H1 (cell line): ENCODE results near the gene KPNA1. TPM values are rescaled to one million over a fixed set of nuclear protein-coding genes. Genes with fewer than 3 reads are reported as not detected.

Experiments
- CTCF ChIA-PET: fragments of 300-600 bp; sonication (Branson Sonifier 250); formaldehyde crosslinking; loops from one replicate; lab custom pipeline; 2021; ENCODE audit not compliant: partially characterized antibody; lab: Charles Lee
- POLR2A ChIA-PET: fragments of 300-600 bp; sonication (Branson Sonifier 250); formaldehyde crosslinking; loops from one replicate; lab custom pipeline; 2021; ENCODE audit warnings: inconsistent platforms; ENCODE audit not compliant: partially characterized antibody; lab: Charles Lee
- DNase-seq, 2 experiments: peaks; one replicate each; pipeline versions ENCODE4 v3.0.0 to v3.0.0-alpha.2; 2010 to 2022; ENCODE audit warnings: low spot score in 2 of 2, low read depth in 1 of 2, mixed read lengths in 1 of 2
- FAIRE-seq: peaks from 2 replicates; lab custom pipeline; 2011; peaks lifted over from hg19 to GRCh38; lab: Jason Lieb, UNC
- H2AFZ ChIP-seq: 2 replicates; pipeline ENCODE4 v1.8.1; 2012; ENCODE audit warnings: low read length, inconsistent platforms
- H2AK5ac ChIP-seq: 2 replicates; pipeline ENCODE4 v1.6.1; 2013; ENCODE audit warnings: low read depth, low read length
- H2BK120ac ChIP-seq: replicated peaks from 2 replicates; pipeline ENCODE3; 2013; ENCODE audit warnings: low read depth, low read length, inconsistent platforms
- H2BK12ac ChIP-seq: 2 replicates; pipeline ENCODE4 v1.6.1; 2013; ENCODE audit warnings: low read depth, low read length
- H2BK15ac ChIP-seq: 2 replicates; pipeline ENCODE4 v1.6.1; 2013; ENCODE audit warnings: low read length
- H2BK20ac ChIP-seq: 2 replicates; pipeline ENCODE4 v1.6.1; 2013; ENCODE audit warnings: low read length
- H2BK5ac ChIP-seq: 2 replicates; pipeline ENCODE4 v1.6.1; 2013; ENCODE audit warnings: low read depth, low read length
- H3K14ac ChIP-seq: 2 replicates; pipeline ENCODE4 v1.6.1; 2013; ENCODE audit warnings: inconsistent platforms; ENCODE audit not compliant: insufficient read length
- H3K18ac ChIP-seq: 2 replicates; pipeline ENCODE4 v1.6.1; 2013; ENCODE audit warnings: low read length; ENCODE audit errors: extremely low read depth
- H3K23ac ChIP-seq: 2 replicates; pipeline ENCODE4 v1.6.1; 2013; ENCODE audit warnings: inconsistent platforms; ENCODE audit not compliant: insufficient read length
- H3K23me2 ChIP-seq: 2 replicates; pipeline ENCODE4 v1.6.1; 2013; ENCODE audit warnings: low read depth, low read length
- H3K27ac ChIP-seq: 2 replicates; pipeline ENCODE4 v1.6.1; 2011; ENCODE audit warnings: low read depth, low read length, inconsistent platforms
- H3K27me3 ChIP-seq, 4 experiments: replicated peaks in 1 of 4; 1 replicate in 1 of 4; 2 replicates in 3 of 4; pipeline versions ENCODE4 v1.6.1 to v1.8.1; 2011 to 2013; ENCODE audit warnings: low read length in 3 of 4, mild to moderate bottlenecking in 3 of 4, inconsistent platforms in 2 of 4, mixed read lengths in 2 of 4, moderate library complexity in 1 of 4; ENCODE audit not compliant: control insufficient read depth in 3 of 4, insufficient read depth in 3 of 4; ENCODE audit errors: extremely low read depth in 1 of 4
- H3K36me3 ChIP-seq, 4 experiments: 2 replicates each; pipeline versions ENCODE4 v1.6.1 to v1.8.1; 2011 to 2013; ENCODE audit warnings: mild to moderate bottlenecking in 4 of 4, low read length in 3 of 4, moderate library complexity in 2 of 4, control low read depth in 1 of 4, inconsistent platforms in 1 of 4; ENCODE audit not compliant: insufficient read depth in 4 of 4, control insufficient read depth in 2 of 4
- H3K4ac ChIP-seq: replicated peaks from 2 replicates; pipeline ENCODE3; 2013; ENCODE audit warnings: low read length, low read depth, mixed read lengths, inconsistent platforms; ENCODE audit not compliant: insufficient read length
- H3K4me1 ChIP-seq, 4 experiments: replicated peaks in 1 of 4; 1 replicate in 1 of 4; 2 replicates in 3 of 4; pipeline versions ENCODE4 v1.6.1 to v1.8.1; 2011 to 2013; ENCODE audit warnings: low read length in 3 of 4, inconsistent platforms in 2 of 4, mixed read lengths in 1 of 4; ENCODE audit not compliant: insufficient read depth in 4 of 4, control insufficient read depth in 3 of 4
- H3K4me2 ChIP-seq, 2 experiments: 2 replicates each; pipeline versions ENCODE4 v1.6.1 to v1.8.1; 2011 to 2013; ENCODE audit warnings: low read depth in 2 of 2, low read length in 2 of 2, control low read depth in 1 of 2, inconsistent platforms in 1 of 2, mild to moderate bottlenecking in 1 of 2; ENCODE audit not compliant: insufficient read depth in 1 of 2
- H3K4me3 ChIP-seq, 4 experiments: fragments of 200-600, 300-600 bp in 1 of 4; sonication (generic), shearing (Covaris generic), sonication (Bioruptor Twin) in 1 of 4; 2 replicates each; pipeline versions ENCODE4 v1.5.1 to v1.8.1; 2011 to 2016; ENCODE audit warnings: low read length in 4 of 4, low read depth in 3 of 4, control low read depth in 2 of 4, inconsistent platforms in 2 of 4, mild to moderate bottlenecking in 2 of 4, mixed read lengths in 1 of 4, moderate library complexity in 1 of 4; ENCODE audit not compliant: insufficient read depth in 2 of 4; ENCODE audit errors: extremely low read depth in 1 of 4
- H3K56ac ChIP-seq: replicated peaks from 2 replicates; pipeline ENCODE3; 2013; ENCODE audit warnings: low read depth, mild to moderate bottlenecking, mixed read lengths, low read length, inconsistent platforms; ENCODE audit not compliant: insufficient read length
- H3K79me1 ChIP-seq: 2 replicates; pipeline ENCODE4 v1.6.1; 2013; ENCODE audit warnings: low read depth, low read length, control low read depth
- H3K79me2 ChIP-seq, 2 experiments: 2 replicates each; pipeline versions ENCODE4 v1.6.1 to v1.8.1; 2012 to 2013; ENCODE audit warnings: low read length in 2 of 2, mild to moderate bottlenecking in 2 of 2, inconsistent platforms in 1 of 2; ENCODE audit not compliant: insufficient read depth in 2 of 2, control insufficient read depth in 1 of 2
- H3K9ac ChIP-seq, 4 experiments: replicated peaks in 1 of 4; 1 replicate in 1 of 4; 2 replicates in 3 of 4; pipeline versions ENCODE4 v1.6.1 to v1.8.1; 2011 to 2013; ENCODE audit warnings: low read depth in 3 of 4, low read length in 3 of 4, control low read depth in 2 of 4, mild to moderate bottlenecking in 2 of 4, moderate library complexity in 2 of 4, inconsistent platforms in 1 of 4; ENCODE audit errors: extremely low read depth in 1 of 4
- H3K9me3 ChIP-seq, 2 experiments: 2 replicates each; pipeline versions ENCODE4 v1.6.1 to v1.8.1; 2012 to 2013; ENCODE audit warnings: mild to moderate bottlenecking in 2 of 2, moderate library complexity in 2 of 2, control low read depth in 1 of 2, inconsistent platforms in 1 of 2, low read depth in 1 of 2, low read length in 1 of 2, mixed read lengths in 1 of 2; ENCODE audit not compliant: insufficient read depth in 2 of 2
- H4K20me1 ChIP-seq, 2 experiments: replicated peaks in 1 of 2; 2 replicates each; pipeline versions ENCODE3 to v1.8.1; 2011 to 2013; ENCODE audit warnings: inconsistent platforms in 2 of 2, low read length in 2 of 2, mild to moderate bottlenecking in 1 of 2; ENCODE audit not compliant: insufficient read depth in 2 of 2, control insufficient read depth in 1 of 2
- H4K5ac ChIP-seq: 2 replicates; pipeline ENCODE4 v1.6.1; 2013; ENCODE audit warnings: low read length, low read depth, mixed read lengths, inconsistent platforms; ENCODE audit not compliant: insufficient read length
- H4K8ac ChIP-seq: 2 replicates; pipeline ENCODE4 v1.8.0; 2013; ENCODE audit warnings: mild to moderate bottlenecking, moderate library complexity, low read length, inconsistent platforms; ENCODE audit not compliant: insufficient read depth; ENCODE audit errors: extremely low read depth
- H4K91ac ChIP-seq: replicated peaks from 2 replicates; pipeline ENCODE3; 2013; ENCODE audit warnings: low read length, mixed read lengths, inconsistent platforms; ENCODE audit not compliant: insufficient read length
- HDAC6 ChIP-seq: IDR thresholded peaks from one replicate; pipeline ENCODE4 v1.7.1; 2012; ENCODE audit warnings: low read depth, mild to moderate bottlenecking, inconsistent platforms, low read length, moderate library complexity
- KDM1A ChIP-seq: fragments of 200-600, 300-600 bp; sonication (generic); IDR thresholded peaks from 2 replicates; pipeline ENCODE4 v1.7.1; 2016; ENCODE audit warnings: mild to moderate bottlenecking, low read length, borderline replicate concordance
- POLR2AphosphoS5 ChIP-seq: IDR thresholded peaks from 2 replicates; pipeline ENCODE4 v1.6.1; 2011; ENCODE audit warnings: low read depth, low read length
- YY1 ChIP-seq: IDR thresholded peaks from 2 replicates; pipeline ENCODE4 v1.6.1; 2011; ENCODE audit warnings: low read depth, mild to moderate bottlenecking, low read length
- WGBS, 2 experiments: shearing (Covaris generic) in 1 of 2; methylation state at CpG; one replicate each; pipeline versions ENCODE4 v1.1.6 to v1.1.7; 2013 to 2015; ENCODE audit warnings: low lambda C conversion rate in 2 of 2, mixed read lengths in 2 of 2, inconsistent platforms in 1 of 2, low coverage in 1 of 2, missing lambda C conversion rate in 1 of 2; ENCODE audit not compliant: insufficient replicate concordance in 2 of 2, insufficient coverage in 1 of 2, insufficient read length in 1 of 2; ENCODE audit errors: extremely low coverage in 1 of 2, missing lambda C conversion rate in 1 of 2; 5-methylcytosine and 5-hydroxymethylcytosine counted together
- polyA plus RNA-seq, 7 experiments: library from polyadenylated mRNA; depleted of rRNA in 3 of 7; stranded (reverse) in 5 of 7; unstranded in 2 of 7; fragments of >200 nt in 5 of 7; fragments of 200-250 nt in 2 of 7; gene quantifications; 1 replicate in 5 of 7; 2 replicates in 1 of 7; 4 replicates in 1 of 7; pipeline versions ENCODE4 v1.2.1 to v1.2.3, GENCODE V29; 2011 to 2013; ENCODE audit warnings: missing spikeins in 2 of 7, mixed read lengths in 2 of 7
- total RNA-seq: library from RNA; stranded (reverse); fragmentation: NEBNext Ultra II Directional; extraction: Animal tissue kit (Norgen Biotek cat#: 25700); gene quantifications from 2 replicates; pipeline ENCODE4 v1.2.1, GENCODE V29; 2021

KPNA1 gene
- total and polyA plus RNA-seq, 2 of the 8 experiments (the other 6 are each of a cell fraction or from before 2014, with no cell fraction given), result 14.8 to 63.0 TPM

- no peak overlapping the region for H3K23ac ChIP-seq
- no peaks in the 10 kb centered on the region for H3K23me2 ChIP-seq
- no peak overlapping the region for H3K27ac ChIP-seq
- H2BK15ac ChIP-seq, result no peak overlapping the region
- 100% methylated on average over 1 of the region's 1 CpG; no CpG with 5 or more reads in 1 of the 2 experiments for WGBS, 2 experiments
- H3K4ac ChIP-seq, result no peak overlapping the region
- CTCF ChIA-PET, result interaction anchor here (0.6 to 1.2 kb wide), 3 partner anchors 18 to 113 kb away, joined by 3 to 4 read pairs (median 3); no protein-coding TSS in a partner anchor
- H3K18ac ChIP-seq, result no peak overlapping the region
- H3K56ac ChIP-seq, result no peak overlapping the region
- no peaks in the 10 kb centered on the region for H3K79me1 ChIP-seq
- no peaks in the 10 kb centered on the region for H4K20me1 ChIP-seq
- H3K4me1 ChIP-seq, result peaks cover 0 to 7% (median 2%) of the 10 kb centered on the region in 4 experiments; a peak in 3 of 7 replicates
- no peak overlapping the region for H4K5ac ChIP-seq
- H2AK5ac ChIP-seq, result no peak overlapping the region
- H3K36me3 ChIP-seq, result no peaks in the 10 kb centered on the region
- no peak overlapping the region for H2BK5ac ChIP-seq
- no peak overlapping the region for H3K9ac ChIP-seq
- no peak overlapping the region for H3K4me2 ChIP-seq
- no peaks in the 10 kb centered on the region; a peak in 1 of 4 replicates for H3K9me3 ChIP-seq
- H2AFZ ChIP-seq, result no peak overlapping the region
- H3K27me3 ChIP-seq, result no peaks in the 10 kb centered on the region
- no peak overlapping the region for H3K14ac ChIP-seq
- H4K91ac ChIP-seq, result no peak overlapping the region
- FAIRE-seq (no peak), DNase-seq (no peak)
- POLR2A ChIA-PET, result no interaction called here
- no peak overlapping the region for H2BK20ac ChIP-seq
- TF ChIP-seq POLR2AphosphoS5 (no peak), KDM1A (no peak), HDAC6 (no peak), YY1 (no peak)
- H3K79me2 ChIP-seq, result no peaks in the 10 kb centered on the region
- no peak overlapping the region for H3K4me3 ChIP-seq
- no peak overlapping the region for H2BK12ac ChIP-seq
- H4K8ac ChIP-seq, result no peak overlapping the region
- H2BK120ac ChIP-seq, result no peak overlapping the region
Observed at GRCh38 chr3:122533931-122534334, 19.2 kb upstream of the KPNA1 start.
